Heart right ventricle (tissue), 16 donors: Measurements from ENCODE around the gene FKBP6. TPM values are rescaled to one million over a fixed set of nuclear protein-coding genes. Genes with fewer than 3 reads are reported as not detected.
A peak's percentile ranks its signal among the peaks of the same experiment; 100 is the strongest.
"Not testable (repeated sequence)": the region's sequence is repeated elsewhere in the genome, so short reads cannot be mapped to it uniquely, and the experiment has no call there.

ENCODE experiments used
- ATAC-seq, 8 donors: fragments of 200-7000 bp; cut with Tn5 transposase; one replicate each; pipeline ENCODE4 v1.9.1; 2020; ENCODE audit warnings: mild to moderate bottlenecking in 8 of 8, moderate library complexity in 8 of 8, moderate number of reproducible peaks in 1 of 8
- DNase-seq, 2 donors: peaks; one replicate each; pipeline ENCODE4 v3.0.0-alpha.2; 2020
- H3K27ac ChIP-seq, 10 donors: fragments of 200-600 bp; sonication (generic) in 2 of 10; one replicate each; pipeline versions ENCODE4 v1.5.0 to v1.8.0; 2020 to 2022; ENCODE audit warnings: mild to moderate bottlenecking in 3 of 10
- H3K27me3 ChIP-seq, 7 donors: fragments of 200-600 bp; one replicate each; pipeline ENCODE4 v1.8.0; 2021 to 2022; ENCODE audit warnings: mild to moderate bottlenecking in 2 of 7
- H3K36me3 ChIP-seq, 9 donors: fragments of 200-600 bp; sonication (generic) in 1 of 9; one replicate each; pipeline versions ENCODE4 v1.5.0 to v1.8.0; 2020 to 2022; ENCODE audit warnings: mild to moderate bottlenecking in 2 of 9
- H3K4me1 ChIP-seq, 9 donors: fragments of 200-600 bp; sonication (generic) in 1 of 9; one replicate each; pipeline versions ENCODE4 v1.5.0 to v1.8.0; 2020 to 2022; ENCODE audit warnings: mild to moderate bottlenecking in 4 of 9
- H3K4me3 ChIP-seq, 10 donors: fragments of 200-600 bp; sonication (generic) in 2 of 10; one replicate each; pipeline versions ENCODE4 v1.5.0 to v1.8.0; 2020 to 2022; ENCODE audit warnings: mild to moderate bottlenecking in 7 of 10, moderate library complexity in 2 of 10
- H3K9me3 ChIP-seq, 11 donors: fragments of 200-600 bp in 10 of 11; sonication (generic) in 2 of 11; one replicate each; pipeline versions ENCODE4 v1.5.0 to v1.8.0; 2013 to 2022; ENCODE audit warnings: mild to moderate bottlenecking in 2 of 11, control low read depth in 1 of 11, moderate library complexity in 1 of 11
- WGBS, 2 donors: extraction: QIAGEN DNeasy Blood & Tissue Kit; methylation state at CpG; one replicate each; pipeline ENCODE4 v1.1.7; 2013; ENCODE audit warnings: inconsistent platforms in 1 of 2; 5-methylcytosine and 5-hydroxymethylcytosine counted together
- intact Hi-C, 10 donors: fragments of 100-400 bp; cut with DNase I; formaldehyde crosslinking; loops; one replicate each; pipeline versions ENCODE4 v1.11.1 to v1.14.2; 2022
- polyA plus RNA-seq, 2 donors: library from polyadenylated mRNA; stranded (reverse); fragments of 200-250 nt; gene quantifications; one replicate each; pipeline ENCODE4 v1.2.3, GENCODE V29; 2013
- total RNA-seq, 10 donors: library from RNA; stranded (reverse); fragmentation: NEBNext Ultra II Directional in 3 of 10; extraction: Animal tissue kit (Norgen Biotek cat#: 25700) in 3 of 10; gene quantifications; one replicate each; pipeline versions ENCODE4 v1.2.1 to v1.2.4, GENCODE V29; 2021 to 2023
- TF ChIP-seq, protein P1 (sequence below), 9 donors: fragments of 200-600 bp; sonication (generic) in 2 of 9; IDR thresholded peaks; one replicate each; pipeline versions ENCODE4 v1.5.0 to v1.8.0; 2021 to 2022; ENCODE audit warnings: antibody characterized with exemption in 9 of 9, mild to moderate bottlenecking in 5 of 9, moderate library complexity in 1 of 9
- donor health status: Arrhythmogenic right ventricular cardiomyopathy.
- donor health status: ischemic (EF 13 %, LVEDD 7.1; RV severe dilation, severe dysfunction).
- donor health status: healthy with polysubstance abuse.
- donor health status: DM: no; HTN: yes; CAD: no.
- donor health status: DM: no; HTN: no; CAD: no.
- donor health status: ischemic (EF 25% LVEDD 6.9; RV normal size, moderate dysfunction).
- donor health status: ischemic (EF 25% LVEDD 5.7; RV mildly dilated, moderate dysfunction).
- donor health status: healthy.
- donor health status: DM: yes; HTN: yes; CAD: no.
- donor health status: Ischemic cardiomyopathy.
- donor health status: ischemic (EF 35%, LVEDD 5.7; RV mildly dilated, moderate dysfunction).
- donor health status: nonischemic (EF 11% LVEDD 7.7; RV severe dilation, severe dysfunction).
- donor health status: DM: yes; HTN: yes; CAD: no.
- donor health status: PGD.
- donor health status: ischemic (EF 29% LVEDD 5.4; RV normal size, mild dysfunction).
- donor health status: nonischemic (EF 23%, LVEDD 6.1; RV moderate dilation, normal function).

Gene FKBP6
- total and polyA plus RNA-seq, 12 donors = not detected

DNA sequence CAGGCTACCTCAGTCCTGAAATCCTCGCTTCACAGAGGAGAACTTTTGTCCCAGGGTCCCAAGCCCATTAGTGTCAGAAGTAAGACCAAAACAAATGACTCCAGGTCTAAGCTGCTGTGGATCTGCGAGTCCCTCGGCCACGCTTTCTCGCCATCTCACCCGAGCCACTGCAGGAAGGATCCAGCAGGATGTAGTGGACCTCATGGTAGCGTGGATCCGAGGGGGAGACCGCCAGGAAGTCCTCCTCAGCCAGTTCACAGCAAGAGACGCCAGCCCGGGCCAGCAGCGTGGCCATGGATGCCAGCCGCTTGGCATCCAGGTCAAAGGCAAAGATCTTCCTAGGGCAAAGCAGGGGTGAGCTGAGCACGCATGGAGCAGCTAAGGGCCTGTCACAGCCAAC, 23.9 kb upstream of the FKBP6 start:
- TF ChIP-seq, protein P1, sequence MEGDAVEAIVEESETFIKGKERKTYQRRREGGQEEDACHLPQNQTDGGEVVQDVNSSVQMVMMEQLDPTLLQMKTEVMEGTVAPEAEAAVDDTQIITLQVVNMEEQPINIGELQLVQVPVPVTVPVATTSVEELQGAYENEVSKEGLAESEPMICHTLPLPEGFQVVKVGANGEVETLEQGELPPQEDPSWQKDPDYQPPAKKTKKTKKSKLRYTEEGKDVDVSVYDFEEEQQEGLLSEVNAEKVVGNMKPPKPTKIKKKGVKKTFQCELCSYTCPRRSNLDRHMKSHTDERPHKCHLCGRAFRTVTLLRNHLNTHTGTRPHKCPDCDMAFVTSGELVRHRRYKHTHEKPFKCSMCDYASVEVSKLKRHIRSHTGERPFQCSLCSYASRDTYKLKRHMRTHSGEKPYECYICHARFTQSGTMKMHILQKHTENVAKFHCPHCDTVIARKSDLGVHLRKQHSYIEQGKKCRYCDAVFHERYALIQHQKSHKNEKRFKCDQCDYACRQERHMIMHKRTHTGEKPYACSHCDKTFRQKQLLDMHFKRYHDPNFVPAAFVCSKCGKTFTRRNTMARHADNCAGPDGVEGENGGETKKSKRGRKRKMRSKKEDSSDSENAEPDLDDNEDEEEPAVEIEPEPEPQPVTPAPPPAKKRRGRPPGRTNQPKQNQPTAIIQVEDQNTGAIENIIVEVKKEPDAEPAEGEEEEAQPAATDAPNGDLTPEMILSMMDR (IDR thresholded peaks at IDR 0.05) = no peak
- no peaks in the 10 kb centered on the region for H3K9me3 ChIP-seq
- ATAC-seq (no peak), DNase-seq (no peak)
- intact Hi-C loops = no loop called here
- peaks cover 0 to 15% (median 4%) of the 10 kb centered on the region in 9 donors for H3K4me1 ChIP-seq
- no peaks in the 10 kb centered on the region for H3K27me3 ChIP-seq
- H3K27ac ChIP-seq = no peak overlapping the region
- WGBS, 2 donors = 92 to 93% methylated on average over 14 of the region's 14 CpGs
- H3K4me3 ChIP-seq = no peak overlapping the region
- H3K36me3 ChIP-seq = peaks cover 0 to 45% (median 13%) of the 10 kb centered on the region in 9 donors

DNA sequence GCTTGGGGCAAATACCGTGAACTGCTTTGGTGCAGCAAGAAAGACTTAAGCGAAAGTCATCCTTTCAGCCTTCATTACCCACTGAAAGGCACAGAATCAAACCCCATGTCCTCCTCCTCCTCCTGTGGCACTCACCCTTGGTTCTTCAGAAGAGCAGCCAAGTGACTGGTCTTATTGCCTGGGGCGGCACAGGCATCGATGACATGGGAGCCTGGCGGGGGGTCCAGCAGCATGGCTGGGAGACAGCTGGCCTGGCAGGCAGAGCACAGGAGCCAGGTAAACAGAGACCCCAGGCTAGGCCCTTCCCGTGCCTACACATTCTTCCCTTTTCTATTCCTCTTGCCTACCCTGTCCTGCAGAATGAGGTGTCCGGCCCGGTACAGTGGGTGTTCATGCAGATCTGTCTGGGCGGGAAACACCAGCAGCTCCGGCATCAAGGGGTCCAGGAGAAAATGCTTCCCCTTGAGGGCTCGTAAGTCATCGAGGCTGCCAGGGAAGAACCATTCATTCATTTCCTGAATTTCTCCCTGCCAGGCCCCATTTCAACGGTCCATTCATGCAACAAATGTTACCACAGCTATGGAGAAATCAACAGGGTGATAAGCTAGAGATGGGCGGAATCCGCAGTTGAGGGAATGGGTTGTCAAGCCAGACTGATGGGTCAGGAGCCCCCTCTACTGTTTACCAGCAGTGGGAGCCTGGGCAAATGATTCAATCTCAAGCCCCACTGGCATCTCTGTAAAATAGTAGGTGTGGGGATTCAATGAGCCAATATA, 23.2 kb upstream of the FKBP6 start:
- H3K27ac ChIP-seq, H3K4me3 ChIP-seq, H3K9me3 ChIP-seq, DNase-seq, H3K27me3 ChIP-seq, ATAC-seq, intact Hi-C loops: not testable (repeated sequence)
- Histone ChIP-seq H3K4me1 (peaks cover 0 to 19% (median 8%) of the 10 kb centered on the region in 9 donors), H3K36me3 (peaks cover 0 to 45% (median 13%) of the 10 kb centered on the region in 9 donors)
- TF ChIP-seq, protein P1 (IDR thresholded peaks at IDR 0.05) = peak in 1 of 9 donors; percentile 3
- WGBS, 2 donors = 86 to 87% methylated on average over 11 to 12 of the region's 15 CpGs

DNA sequence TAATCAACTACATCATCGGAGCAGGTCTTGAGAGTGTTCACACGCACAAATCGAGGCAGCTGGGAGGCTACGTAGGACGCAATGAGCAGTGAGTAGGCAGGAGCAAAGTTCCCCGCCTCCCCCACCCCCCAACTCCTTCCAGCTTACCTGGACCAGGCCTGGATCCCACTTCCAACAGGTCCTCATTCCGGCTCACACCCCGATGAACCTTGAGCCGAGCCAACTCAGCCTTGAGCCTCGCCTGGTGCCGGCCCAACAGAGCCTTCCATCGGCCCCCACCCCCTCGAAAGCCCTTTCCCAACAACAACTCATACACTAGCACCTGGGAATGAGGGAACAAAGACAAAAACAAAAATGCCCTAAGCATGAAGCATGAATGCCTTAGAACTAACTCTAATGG, 20.5 kb upstream of the FKBP6 start:
- DNase-seq = no peak
- Histone ChIP-seq H3K9me3 (no peaks in the 10 kb centered on the region), H3K36me3 (peaks cover 0 to 45% (median 13%) of the 10 kb centered on the region in 9 donors), H3K4me3 (peak overlapping the region in 3 of 10 donors; percentile 78 to 80 (median 79)), H3K4me1 (peaks cover 0 to 19% (median 8%) of the 10 kb centered on the region in 9 donors), H3K27ac (no peak overlapping the region), H3K27me3 (no peaks in the 10 kb centered on the region)
- intact Hi-C loops = no loop called here
- WGBS, 2 donors = 94 to 96% methylated on average over 13 of the region's 13 CpGs
- no peak for ATAC-seq
- TF ChIP-seq, protein P1 (IDR thresholded peaks at IDR 0.05) = no peak

DNA sequence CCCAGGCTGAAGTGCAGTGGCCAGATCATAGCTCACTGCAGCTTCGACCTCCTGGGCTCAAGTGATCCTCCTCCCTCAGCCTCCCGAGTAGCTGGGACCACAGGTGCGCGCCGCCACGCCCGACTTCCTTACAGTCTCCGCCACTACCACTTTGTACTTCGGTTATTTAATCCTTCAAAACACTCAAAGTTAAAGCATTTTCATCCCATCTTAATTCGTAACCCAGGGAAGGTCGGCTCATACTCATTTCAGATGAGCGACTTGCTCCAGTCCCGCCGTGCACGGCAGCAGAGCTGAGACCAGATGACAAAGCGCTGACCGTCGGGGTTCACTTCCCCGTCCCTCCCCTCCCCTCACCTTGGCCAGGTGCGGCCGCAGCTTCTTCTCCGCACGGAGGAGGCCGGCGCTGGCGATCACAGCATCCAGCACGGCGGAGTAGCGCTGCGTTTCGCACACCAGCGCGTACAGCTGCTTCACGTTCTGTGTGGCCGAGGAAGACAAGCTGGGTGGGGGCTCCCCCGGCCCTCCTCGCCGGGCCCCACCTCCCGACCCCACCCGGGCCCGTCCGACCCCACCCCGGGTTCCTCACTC, 19.8 kb upstream of the FKBP6 start:
- H3K27me3 ChIP-seq = no peaks in the 10 kb centered on the region
- 12 to 17% methylated on average over 39 to 43 of the region's 43 CpGs for WGBS, 2 donors
- intact Hi-C loops = no loop called here
- H3K9me3 ChIP-seq = no peaks in the 10 kb centered on the region
- peaks cover 0 to 19% (median 8%) of the 10 kb centered on the region in 9 donors for H3K4me1 ChIP-seq
- no peak for DNase-seq
- H3K27ac ChIP-seq = peak overlapping the region in 9 of 10 donors; percentile 49 to 80 (median 68)
- peak overlapping the region; percentile 60 to 83 (median 78) for H3K4me3 ChIP-seq
- TF ChIP-seq, protein P1 (IDR thresholded peaks at IDR 0.05) = no peak
- peak in 6 of 8 donors; percentile 8 to 52 (median 40) for ATAC-seq
- peaks cover 0 to 39% (median 11%) of the 10 kb centered on the region in 9 donors for H3K36me3 ChIP-seq
